Subcutaneous abdominal adipose tissue (tissue), 5 donors: ENCODE data around the gene ANGPT4.

ENCODE experiments used
- H3K27ac ChIP-seq: one replicate; pipeline ENCODE4 v1.7.0; 2013; ENCODE audit warnings: low read depth, mild to moderate bottlenecking, inconsistent platforms, low read length, moderate library complexity
- H3K27me3 ChIP-seq, 5 donors: one replicate each; pipeline ENCODE4 v1.7.0; 2013; ENCODE audit warnings: low read length in 5 of 5, inconsistent platforms in 1 of 5; ENCODE audit not compliant: control insufficient read depth in 5 of 5, insufficient read depth in 4 of 5
- H3K36me3 ChIP-seq, 5 donors: one replicate each; pipeline ENCODE4 v1.7.0; 2013; ENCODE audit warnings: low read length in 5 of 5; ENCODE audit not compliant: control insufficient read depth in 5 of 5, insufficient read depth in 5 of 5
- H3K4me1 ChIP-seq, 5 donors: one replicate each; pipeline ENCODE4 v1.7.0; 2013; ENCODE audit warnings: low read length in 5 of 5, mild to moderate bottlenecking in 3 of 5, moderate library complexity in 1 of 5; ENCODE audit not compliant: control insufficient read depth in 5 of 5, insufficient read depth in 5 of 5
- H3K4me3 ChIP-seq, 5 donors: one replicate each; pipeline ENCODE4 v1.7.0; 2013; ENCODE audit warnings: low read length in 5 of 5, low read depth in 1 of 5
- H3K9ac ChIP-seq, 5 donors: one replicate each; pipeline ENCODE4 v1.7.0; 2013; ENCODE audit warnings: low read length in 5 of 5, mild to moderate bottlenecking in 4 of 5, moderate library complexity in 3 of 5
- H3K9me3 ChIP-seq, 5 donors: one replicate each; pipeline ENCODE4 v1.7.0; 2013; ENCODE audit warnings: low read length in 5 of 5; ENCODE audit not compliant: control insufficient read depth in 5 of 5
- donor health status: healthy.
- donor health status: healthy.
- donor health status: healthy.
- donor health status: healthy.
- donor health status: healthy.

The ANGPT4 gene

DNA sequence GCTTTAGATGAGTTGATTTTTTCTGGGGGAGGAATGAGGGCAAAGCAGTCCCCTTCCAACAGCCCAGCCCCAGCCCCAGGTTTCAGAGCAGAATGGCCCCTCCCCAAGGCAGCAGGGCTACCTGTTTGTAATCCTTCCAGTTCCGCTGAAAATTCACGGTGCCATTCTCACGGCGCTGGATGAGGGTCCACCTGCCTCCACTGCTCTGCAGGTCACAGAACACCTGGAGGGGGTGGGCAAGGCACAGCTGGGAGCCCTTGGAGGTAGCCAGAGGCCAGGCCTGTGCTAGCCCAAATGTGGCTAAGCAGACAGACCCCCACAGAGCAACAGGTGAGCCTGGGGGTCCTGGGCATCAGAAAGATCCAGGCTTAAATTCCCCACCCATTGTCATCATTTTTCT is 36.5 kb downstream of the ANGPT4 start:
- H3K9ac ChIP-seq: no peak overlapping the region
- H3K9me3 ChIP-seq: no peaks in the 10 kb centered on the region
- H3K27me3 ChIP-seq: peaks cover 0 to 3% (median 2%) of the 10 kb centered on the region in 5 donors
- peaks cover 0 to 4% (median 0%) of the 10 kb centered on the region in 5 donors for H3K4me1 ChIP-seq
- no peak overlapping the region for H3K27ac ChIP-seq
- H3K36me3 ChIP-seq: no peaks in the 10 kb centered on the region
- no peak overlapping the region for H3K4me3 ChIP-seq

DNA sequence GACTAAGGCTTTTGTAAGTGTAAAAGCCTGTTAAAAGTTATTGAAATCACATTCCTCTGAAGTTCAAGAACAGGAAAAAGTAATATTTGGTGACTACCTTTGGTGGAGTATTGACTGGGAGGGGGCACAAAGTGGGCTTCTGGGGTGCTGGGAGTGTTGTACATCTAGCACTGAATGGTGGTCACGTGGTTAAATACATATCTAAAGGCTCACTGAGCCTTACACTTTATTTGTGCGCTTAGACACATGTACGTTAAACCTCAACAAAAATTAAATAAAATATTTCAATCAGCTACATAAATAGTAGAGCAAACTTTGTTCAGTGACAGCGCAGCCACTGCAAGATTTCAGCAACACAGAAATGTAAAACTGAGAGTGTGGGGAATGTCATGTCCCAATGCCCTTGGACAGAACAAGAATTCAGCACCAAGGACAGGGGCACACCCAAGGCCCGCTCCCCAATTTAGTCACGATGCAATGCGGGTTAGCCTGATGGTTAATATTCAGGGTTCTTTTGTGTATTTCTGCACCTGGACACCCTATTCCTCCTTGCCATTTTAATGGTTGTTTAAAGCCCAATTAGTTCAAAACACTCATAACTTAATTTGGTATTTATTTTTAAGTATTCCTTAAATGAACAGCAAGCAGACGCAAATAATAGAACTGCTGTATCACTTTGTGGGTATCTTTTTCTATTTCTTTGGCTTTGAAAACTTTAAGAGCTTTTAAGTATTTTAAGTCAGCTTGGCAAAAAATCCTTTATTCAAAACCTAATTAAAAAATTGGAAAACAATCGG is 37.4 kb downstream of the ANGPT4 start:
- Histone ChIP-seq H3K27ac (no peak overlapping the region), H3K4me3 (no peak overlapping the region), H3K36me3 (no peaks in the 10 kb centered on the region), H3K9ac (no peak overlapping the region), H3K4me1 (peaks cover 0 to 3% (median 0%) of the 10 kb centered on the region in 5 donors), H3K27me3 (peaks cover 0 to 7% (median 0%) of the 10 kb centered on the region in 5 donors), H3K9me3 (no peaks in the 10 kb centered on the region)

DNA sequence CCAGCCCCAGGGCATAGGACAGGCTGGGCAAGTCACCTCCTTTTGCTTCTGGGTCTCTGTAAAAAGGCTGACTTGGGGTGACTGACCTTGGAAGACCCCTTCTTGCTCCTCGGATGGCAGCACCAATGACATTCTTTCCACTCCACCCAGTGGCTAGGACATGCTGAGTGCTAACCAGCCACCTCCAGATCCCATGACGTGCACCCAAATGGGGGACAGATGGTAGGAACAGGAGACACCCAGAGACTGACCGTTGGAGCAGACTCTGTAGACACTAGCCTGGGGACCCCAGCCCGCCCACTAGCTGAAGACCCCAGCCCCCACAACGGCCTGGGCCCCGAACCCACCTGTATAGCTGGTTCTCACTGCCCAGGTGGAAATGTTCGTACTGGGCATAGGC is 38.3 kb downstream of the ANGPT4 start:
- no peaks in the 10 kb centered on the region for H3K9me3 ChIP-seq
- no peaks in the 10 kb centered on the region for H3K36me3 ChIP-seq
- H3K27ac ChIP-seq: no peak overlapping the region
- peaks cover 0 to 7% (median 1%) of the 10 kb centered on the region in 5 donors for H3K27me3 ChIP-seq
- H3K9ac ChIP-seq: no peak overlapping the region
- H3K4me3 ChIP-seq: no peak overlapping the region
- peaks cover 0 to 3% (median 0%) of the 10 kb centered on the region in 5 donors for H3K4me1 ChIP-seq

- H3K4me1 ChIP-seq: no peaks in the 10 kb centered on the region
- no peak overlapping the region for H3K4me3 ChIP-seq
- no peak overlapping the region for H3K9ac ChIP-seq
- H3K9me3 ChIP-seq: no peaks in the 10 kb centered on the region
- no peaks in the 10 kb centered on the region for H3K36me3 ChIP-seq
- no peak overlapping the region for H3K27ac ChIP-seq
- peaks cover 0 to 8% (median 2%) of the 10 kb centered on the region in 5 donors for H3K27me3 ChIP-seq
Measured at GRCh38 chr20:875115-875514, 41.0 kb downstream of the ANGPT4 start.

- Histone ChIP-seq H3K9me3 (no peaks in the 10 kb centered on the region), H3K27me3 (peaks cover 0 to 12% (median 2%) of the 10 kb centered on the region in 5 donors), H3K27ac (no peak overlapping the region), H3K36me3 (no peaks in the 10 kb centered on the region), H3K4me1 (no peaks in the 10 kb centered on the region), H3K4me3 (no peak overlapping the region), H3K9ac (no peak overlapping the region)
Measured at GRCh38 chr20:873875-874607, 42.1 kb downstream of the ANGPT4 start.

DNA sequence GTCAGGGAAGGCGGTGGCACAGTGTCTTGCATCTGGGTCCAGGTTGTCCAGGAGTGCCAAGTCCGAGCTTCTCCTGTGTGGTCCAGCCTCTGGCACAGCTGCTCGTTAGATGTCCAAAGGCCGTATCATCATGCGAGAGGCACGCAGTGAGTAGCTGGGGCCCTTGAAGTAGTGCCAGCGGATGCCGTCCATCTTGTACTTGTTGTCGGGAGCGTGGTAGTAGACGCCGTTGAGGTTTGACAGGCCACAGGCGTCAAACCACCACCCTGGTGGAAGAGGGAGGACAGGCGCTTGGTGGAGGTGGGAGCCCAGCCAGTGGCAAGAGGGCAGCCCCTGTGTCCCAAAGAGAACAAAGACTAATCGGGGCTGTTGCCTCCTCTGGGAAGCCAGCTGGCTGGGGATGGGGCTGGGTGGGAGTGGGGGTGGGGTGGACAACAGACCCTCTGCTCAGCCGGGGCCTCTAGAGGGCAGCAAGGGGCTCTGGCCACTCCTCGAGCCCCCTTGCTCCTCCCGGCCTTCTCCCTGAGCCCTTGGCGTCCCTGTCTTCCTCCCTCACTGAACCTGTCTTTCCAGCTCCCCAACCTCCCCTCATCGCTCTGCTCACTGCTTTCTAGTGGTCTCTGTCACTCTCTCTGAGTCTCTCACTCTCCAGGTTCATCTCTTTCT is 43.1 kb downstream of the ANGPT4 start:
- Histone ChIP-seq H3K27ac (no peak overlapping the region), H3K9me3 (no peaks in the 10 kb centered on the region), H3K4me3 (no peak overlapping the region), H3K36me3 (no peaks in the 10 kb centered on the region), H3K9ac (no peak overlapping the region), H3K4me1 (no peaks in the 10 kb centered on the region), H3K27me3 (peaks cover 0 to 12% (median 2%) of the 10 kb centered on the region in 5 donors)

DNA sequence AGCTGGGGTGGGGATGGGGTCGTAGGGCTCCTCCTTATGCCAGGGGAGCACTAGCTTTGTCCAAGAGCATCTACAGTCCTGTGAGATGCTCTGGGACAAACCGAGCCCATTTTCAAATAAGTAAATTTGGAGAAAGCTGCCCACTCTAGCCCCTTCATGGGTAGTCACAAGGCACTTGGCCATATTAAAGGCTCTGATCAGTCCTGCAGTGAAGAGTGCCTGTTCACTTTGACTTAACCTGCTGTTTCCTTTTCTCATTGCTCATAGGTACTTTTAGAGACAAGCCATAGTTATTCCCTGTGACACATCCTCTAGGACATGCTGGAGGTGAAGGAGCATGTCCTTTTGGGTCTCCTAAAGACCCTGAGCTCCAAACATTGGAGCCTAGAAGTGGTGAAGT is 44.2 kb downstream of the ANGPT4 start:
- no peaks in the 10 kb centered on the region for H3K36me3 ChIP-seq
- H3K4me3 ChIP-seq: no peak overlapping the region
- peaks cover 0 to 12% (median 2%) of the 10 kb centered on the region in 5 donors for H3K27me3 ChIP-seq
- H3K27ac ChIP-seq: no peak overlapping the region
- no peak overlapping the region for H3K9ac ChIP-seq
- no peaks in the 10 kb centered on the region for H3K9me3 ChIP-seq
- no peaks in the 10 kb centered on the region for H3K4me1 ChIP-seq

DNA sequence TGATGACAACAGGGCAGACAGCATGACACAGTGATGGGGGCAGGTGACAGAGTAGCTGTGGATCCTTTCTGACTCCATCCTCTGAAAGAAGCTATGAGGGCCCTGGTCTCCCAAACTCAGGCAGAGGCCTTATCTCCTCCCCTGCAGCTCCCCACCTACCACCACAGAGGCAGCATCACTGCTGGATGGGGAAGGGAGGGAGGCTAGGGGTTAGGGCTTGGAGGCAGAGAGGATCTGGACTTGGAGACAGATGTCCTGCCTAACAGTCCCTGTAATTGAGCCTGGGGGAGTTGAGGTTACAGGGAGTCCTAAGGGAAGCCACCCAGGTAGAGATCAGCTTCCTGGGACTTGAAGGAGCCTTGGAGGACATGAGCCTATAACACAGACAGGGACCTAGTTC is 44.7 kb downstream of the ANGPT4 start:
- H3K36me3 ChIP-seq: no peaks in the 10 kb centered on the region

DNA sequence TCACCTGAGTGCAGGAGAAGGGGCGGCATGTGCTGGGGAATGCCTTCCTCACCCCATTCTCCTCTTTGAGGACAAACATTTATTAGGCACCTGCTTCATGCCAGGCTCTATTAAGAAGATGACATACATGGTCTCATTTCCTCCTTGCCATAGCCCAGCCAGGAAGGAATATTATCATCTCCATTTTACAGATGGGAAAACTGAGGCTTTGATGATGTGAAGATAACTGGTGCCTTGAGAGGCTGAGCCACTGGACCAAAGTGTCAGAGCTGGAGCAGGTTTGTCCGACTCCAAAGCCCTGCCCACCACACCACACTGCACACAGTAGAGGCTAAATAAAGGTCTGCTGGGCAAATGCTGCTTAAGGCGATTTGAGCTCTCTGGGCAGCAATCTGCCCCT is 45.4 kb downstream of the ANGPT4 start:
- H3K9me3 ChIP-seq: no peaks in the 10 kb centered on the region
- no peak overlapping the region for H3K4me3 ChIP-seq
- H3K27ac ChIP-seq: no peak overlapping the region
- H3K4me1 ChIP-seq: no peaks in the 10 kb centered on the region
- H3K27me3 ChIP-seq: peaks cover 0 to 12% (median 2%) of the 10 kb centered on the region in 5 donors
- no peak overlapping the region for H3K9ac ChIP-seq
- H3K36me3 ChIP-seq: no peaks in the 10 kb centered on the region

More for the DNA sequence above, 44.7 kb downstream of the ANGPT4 start:
- Histone ChIP-seq H3K27me3 (peaks cover 0 to 12% (median 2%) of the 10 kb centered on the region in 5 donors), H3K27ac (no peak overlapping the region), H3K4me3 (no peak overlapping the region), H3K4me1 (no peaks in the 10 kb centered on the region), H3K9ac (no peak overlapping the region), H3K9me3 (no peaks in the 10 kb centered on the region)

GRCh38 chr20:869606-870005 is 46.5 kb downstream of the ANGPT4 start:
- Histone ChIP-seq H3K4me3 (no peak overlapping the region), H3K9me3 (no peaks in the 10 kb centered on the region), H3K9ac (no peak overlapping the region), H3K4me1 (no peaks in the 10 kb centered on the region), H3K36me3 (no peaks in the 10 kb centered on the region), H3K27ac (no peak overlapping the region), H3K27me3 (peaks cover 0 to 12% (median 2%) of the 10 kb centered on the region in 5 donors)
